ENCODE data around the gene LOXL4.

- TF ChIP-seq, protein P1, sequence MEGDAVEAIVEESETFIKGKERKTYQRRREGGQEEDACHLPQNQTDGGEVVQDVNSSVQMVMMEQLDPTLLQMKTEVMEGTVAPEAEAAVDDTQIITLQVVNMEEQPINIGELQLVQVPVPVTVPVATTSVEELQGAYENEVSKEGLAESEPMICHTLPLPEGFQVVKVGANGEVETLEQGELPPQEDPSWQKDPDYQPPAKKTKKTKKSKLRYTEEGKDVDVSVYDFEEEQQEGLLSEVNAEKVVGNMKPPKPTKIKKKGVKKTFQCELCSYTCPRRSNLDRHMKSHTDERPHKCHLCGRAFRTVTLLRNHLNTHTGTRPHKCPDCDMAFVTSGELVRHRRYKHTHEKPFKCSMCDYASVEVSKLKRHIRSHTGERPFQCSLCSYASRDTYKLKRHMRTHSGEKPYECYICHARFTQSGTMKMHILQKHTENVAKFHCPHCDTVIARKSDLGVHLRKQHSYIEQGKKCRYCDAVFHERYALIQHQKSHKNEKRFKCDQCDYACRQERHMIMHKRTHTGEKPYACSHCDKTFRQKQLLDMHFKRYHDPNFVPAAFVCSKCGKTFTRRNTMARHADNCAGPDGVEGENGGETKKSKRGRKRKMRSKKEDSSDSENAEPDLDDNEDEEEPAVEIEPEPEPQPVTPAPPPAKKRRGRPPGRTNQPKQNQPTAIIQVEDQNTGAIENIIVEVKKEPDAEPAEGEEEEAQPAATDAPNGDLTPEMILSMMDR (IDR thresholded peaks at IDR 0.05) = no peak
- no peak for TF ChIP-seq EZH2 (IDR thresholded peaks at IDR 0.05)
Measured at GRCh38 chr10:98253499-98253898, 14.5 kb downstream of the LOXL4 start.
